Head of caudate nucleus (tissue), 42 donors: ENCODE data around the gene C20orf141.
"Not testable (repeated sequence)": the region's sequence is repeated elsewhere in the genome, so short reads cannot be mapped to it uniquely, and the experiment has no call there.

Source experiments
- DNase-seq, 42 donors: peaks; one replicate each; pipeline versions ENCODE4 v3.0.0 to v3.0.0-alpha.2; 2020 to 2021; ENCODE audit warnings: mixed read lengths in 7 of 42
- intact Hi-C: fragments of 100-400 bp; cut with DNase I; formaldehyde crosslinking; loops from one replicate; pipeline ENCODE4 v1.15.0; 2022

C20orf141 gene, protein sequence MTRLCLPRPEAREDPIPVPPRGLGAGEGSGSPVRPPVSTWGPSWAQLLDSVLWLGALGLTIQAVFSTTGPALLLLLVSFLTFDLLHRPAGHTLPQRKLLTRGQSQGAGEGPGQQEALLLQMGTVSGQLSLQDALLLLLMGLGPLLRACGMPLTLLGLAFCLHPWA

DNA sequence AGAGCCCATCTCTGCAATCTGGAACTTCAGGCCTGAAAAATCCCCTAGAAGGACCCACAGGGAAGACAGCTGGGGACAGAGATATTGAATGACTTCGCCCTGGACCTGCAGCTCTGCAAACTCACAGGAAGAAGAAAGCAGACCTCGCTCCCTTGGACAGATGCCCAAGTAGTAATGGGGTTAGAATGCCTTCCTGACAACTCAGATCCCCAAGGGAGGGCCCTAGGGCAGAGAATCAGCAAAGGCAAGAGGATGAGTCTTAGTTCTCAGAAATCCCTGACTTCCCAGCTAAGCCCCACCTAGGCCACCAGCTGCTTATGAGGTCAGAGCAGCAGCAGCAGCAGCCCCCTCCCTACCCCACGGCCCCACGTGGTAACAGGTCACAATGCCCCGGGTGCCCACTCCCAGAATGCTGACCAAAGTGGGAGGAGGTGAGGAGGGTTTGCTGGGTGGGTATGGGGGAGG lies at the start of gene C20orf141:
Gene C20orf141, plus strand, starts transcription at position 401 of the 465 bp plus-strand sequence. CDS start 198 bp downstream, outside the sequence.
- peak in 1 of 42 donors; percentile 2 for DNase-seq
- intact Hi-C loops: no loop called here

DNA sequence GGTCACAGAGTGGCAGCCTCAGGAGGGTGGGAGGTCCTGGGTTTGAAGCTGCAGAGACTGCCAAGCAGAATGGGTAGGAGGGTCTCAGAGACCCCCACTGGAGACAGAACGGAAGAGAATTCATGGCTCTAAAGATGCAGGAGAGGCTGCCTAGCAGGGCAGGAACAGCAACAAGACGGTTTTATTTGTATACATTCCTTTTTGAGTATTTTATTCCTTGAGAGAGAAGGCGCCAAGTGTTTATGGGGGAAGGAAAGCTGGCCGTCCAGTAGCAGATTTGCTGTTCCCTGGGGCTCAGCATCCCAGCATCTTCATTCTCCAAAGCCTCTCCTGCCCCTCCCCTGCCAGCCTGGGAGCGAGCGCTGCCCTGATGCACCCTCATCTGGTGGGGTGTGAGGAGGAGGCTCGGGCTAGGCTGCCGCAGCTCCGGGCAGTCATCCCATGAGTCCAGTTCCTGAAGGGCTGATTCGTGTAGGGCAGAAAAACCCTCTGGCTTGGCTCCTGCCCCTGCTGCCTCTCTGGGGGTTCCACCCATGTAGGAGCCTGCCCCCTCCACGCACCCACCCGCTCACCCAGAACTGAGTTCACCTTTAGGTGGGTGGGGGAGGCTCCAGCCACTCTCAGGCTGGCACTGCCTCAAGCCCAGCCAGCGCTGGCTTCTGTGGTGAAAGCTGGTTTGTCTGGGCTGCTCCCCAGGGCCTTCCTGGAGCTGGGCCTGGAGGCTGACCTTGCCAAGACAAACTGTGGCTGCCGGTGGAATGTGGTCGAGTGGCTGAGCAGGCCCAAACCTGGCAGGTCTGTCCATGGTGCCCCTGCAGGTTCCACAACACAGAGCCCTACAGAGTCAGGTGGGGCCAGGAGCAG lies 46.8 kb upstream of the C20orf141 start:
- no peak for DNase-seq
- intact Hi-C loops: no loop called here

DNA sequence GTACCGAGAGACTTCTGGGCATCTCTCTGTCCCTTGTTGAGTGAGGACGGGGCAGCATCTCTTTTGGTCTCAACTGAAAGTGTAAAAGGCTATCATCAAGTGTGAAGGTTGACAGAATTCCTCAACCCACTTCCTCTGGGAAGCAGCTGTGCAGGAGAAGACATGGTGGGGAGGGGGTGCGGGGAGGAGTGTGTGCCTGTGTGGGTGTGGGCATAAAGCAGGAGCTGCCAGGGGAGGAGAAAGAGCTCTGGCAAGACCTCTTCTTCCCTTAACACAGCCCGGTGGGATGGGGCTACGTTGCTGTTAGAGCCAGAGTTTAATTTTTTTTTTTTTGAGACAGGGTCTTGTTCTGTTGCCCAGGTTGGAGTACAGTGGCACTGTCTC lies 46.2 kb upstream of the C20orf141 start:
- intact Hi-C loops: no loop called here
- no peak for DNase-seq

DNA sequence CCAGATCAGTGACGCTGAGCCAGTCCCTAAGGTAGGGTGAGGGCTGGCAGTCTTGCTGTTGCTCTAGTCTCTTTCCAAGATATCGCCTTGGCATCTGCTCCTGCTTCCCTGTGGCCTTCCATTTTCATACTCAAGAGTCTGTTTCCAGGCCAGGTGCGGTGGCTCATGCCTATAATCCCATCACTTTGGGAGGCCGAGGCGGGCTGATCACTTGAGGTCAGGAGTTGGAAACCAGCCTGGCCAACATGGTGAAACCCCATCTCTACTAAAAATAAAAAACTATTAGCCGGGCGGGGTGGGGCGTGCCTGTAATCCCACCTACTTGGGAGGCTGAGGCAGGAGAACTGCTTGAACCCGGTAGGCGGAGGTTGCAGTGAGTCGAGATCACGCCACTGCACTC lies 44.7 kb upstream of the C20orf141 start:
- intact Hi-C loops, DNase-seq: not testable (repeated sequence)

DNA sequence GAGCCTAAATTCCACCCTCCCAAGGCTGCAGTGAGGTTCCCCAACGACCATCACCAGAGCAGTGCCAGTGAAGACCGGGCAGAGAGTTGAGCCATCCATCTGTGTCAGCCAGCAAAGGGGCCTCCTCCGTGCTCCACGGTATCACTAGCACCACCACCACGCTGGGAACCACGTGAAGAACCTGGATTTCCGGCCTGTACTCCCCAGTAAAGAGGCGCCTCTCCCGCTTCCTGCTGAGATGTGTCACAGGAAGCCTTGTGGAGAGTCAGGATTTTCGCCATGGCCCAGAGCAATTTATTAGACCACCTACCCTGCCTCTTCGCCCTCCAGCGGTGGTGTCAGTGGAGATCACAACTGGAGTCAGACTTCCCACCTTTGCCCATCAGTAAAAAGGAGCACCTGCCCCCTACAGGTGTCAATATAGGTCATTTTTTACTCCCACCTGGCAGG lies 43.1 kb upstream of the C20orf141 start:
- intact Hi-C loops: no loop called here
- no peak for DNase-seq

DNA sequence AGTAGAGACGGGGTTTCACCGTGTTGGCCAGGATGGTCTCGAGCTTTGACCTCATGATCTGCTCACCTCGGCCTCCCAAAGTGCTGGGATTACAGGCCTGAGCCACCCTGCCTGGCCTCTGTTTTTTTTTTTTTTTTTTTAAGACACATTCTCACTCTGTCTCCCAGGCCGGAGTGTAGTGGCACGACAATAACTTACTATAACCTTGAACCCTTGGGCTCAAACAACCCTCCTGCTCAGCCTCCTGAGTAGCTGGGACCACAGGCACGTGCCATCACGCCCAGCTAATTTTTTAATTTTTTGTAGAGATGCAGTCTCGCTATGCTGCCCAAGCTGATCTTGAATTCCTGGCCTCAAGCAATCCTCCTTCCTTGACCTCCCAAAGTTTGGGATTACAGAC lies 41.0 kb upstream of the C20orf141 start:
- peak in 1 of 42 donors; percentile 15 for DNase-seq
- intact Hi-C loops: no loop called here

DNA sequence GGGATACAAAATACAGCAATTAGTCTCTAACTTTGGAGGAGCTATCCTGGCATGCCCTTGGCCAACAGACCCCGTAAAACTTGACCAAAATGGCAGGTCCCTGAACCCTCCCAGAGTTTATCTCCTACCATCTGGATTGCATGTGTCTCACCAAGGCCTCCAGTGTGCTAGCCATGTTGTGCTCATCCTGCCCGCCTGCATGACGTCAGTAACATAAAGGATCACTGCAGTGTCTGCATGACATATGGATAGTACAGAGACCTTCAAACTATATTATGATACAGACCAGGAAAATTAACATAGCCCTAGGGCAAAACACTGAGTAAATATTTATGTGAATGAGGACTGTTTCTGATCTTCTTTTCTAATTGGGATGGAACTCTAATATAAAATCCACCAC lies 39.6 kb upstream of the C20orf141 start:
- DNase-seq: peak in 2 of 42 donors; percentile 3 to 5

DNA sequence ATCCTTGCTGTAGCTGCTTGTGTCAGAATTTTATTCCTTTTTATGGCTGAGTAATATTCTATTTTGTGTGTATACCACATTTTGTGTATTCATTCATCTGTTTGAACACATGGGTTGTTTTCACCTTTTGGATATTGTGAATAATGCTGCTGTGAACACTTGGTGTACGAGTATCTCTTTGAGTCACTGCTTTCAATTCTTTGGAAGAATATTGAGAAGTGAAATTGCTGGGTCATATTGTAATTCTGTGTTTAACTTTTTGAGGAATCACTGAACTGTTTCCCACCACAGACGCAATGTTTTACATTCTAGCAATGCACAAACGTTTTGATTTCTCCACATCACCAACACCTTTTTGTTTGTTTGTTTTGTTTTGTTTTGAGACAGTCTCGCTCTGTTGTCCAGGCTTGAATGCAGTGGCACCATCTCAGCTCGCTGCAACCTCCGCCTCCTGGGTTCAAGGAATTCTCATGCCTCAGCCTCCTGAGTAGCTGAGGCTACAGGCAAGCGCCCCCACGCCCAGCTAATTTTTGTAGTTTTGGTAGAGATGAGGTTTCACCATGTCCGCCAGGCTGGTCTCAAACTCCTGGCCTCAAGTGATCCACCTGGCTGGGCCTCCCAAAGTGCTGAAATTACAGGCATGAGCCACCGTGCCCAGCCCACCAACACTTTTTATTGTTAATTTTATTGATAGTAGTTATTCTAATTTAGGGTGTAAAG lies 36.0 kb upstream of the C20orf141 start:
- peak in 2 of 42 donors; percentile 7 to 26 for DNase-seq
- intact Hi-C loops: no loop called here

More for the DNA sequence above, 39.6 kb upstream of the C20orf141 start:
- intact Hi-C loops: no loop called here

DNA sequence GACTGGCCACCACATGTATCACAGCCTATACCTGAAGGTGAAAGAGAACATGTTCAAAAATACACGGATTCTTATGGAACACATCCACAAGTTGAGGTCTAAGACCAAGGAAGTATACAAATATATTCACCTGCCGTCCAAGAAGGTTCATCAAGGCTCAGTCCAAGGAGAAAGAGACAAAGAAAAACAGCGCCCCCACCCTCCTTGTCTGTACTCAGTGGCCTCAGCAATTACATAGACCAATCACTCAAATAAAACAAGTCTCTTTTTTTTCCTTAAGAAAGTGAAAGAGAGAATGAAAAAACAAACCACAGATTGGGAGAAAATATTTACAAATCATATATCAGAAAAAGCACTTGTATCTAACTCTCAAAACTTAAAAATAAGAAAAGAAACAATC lies 33.8 kb upstream of the C20orf141 start:
- DNase-seq: no peak
- intact Hi-C loops: no loop called here

DNA sequence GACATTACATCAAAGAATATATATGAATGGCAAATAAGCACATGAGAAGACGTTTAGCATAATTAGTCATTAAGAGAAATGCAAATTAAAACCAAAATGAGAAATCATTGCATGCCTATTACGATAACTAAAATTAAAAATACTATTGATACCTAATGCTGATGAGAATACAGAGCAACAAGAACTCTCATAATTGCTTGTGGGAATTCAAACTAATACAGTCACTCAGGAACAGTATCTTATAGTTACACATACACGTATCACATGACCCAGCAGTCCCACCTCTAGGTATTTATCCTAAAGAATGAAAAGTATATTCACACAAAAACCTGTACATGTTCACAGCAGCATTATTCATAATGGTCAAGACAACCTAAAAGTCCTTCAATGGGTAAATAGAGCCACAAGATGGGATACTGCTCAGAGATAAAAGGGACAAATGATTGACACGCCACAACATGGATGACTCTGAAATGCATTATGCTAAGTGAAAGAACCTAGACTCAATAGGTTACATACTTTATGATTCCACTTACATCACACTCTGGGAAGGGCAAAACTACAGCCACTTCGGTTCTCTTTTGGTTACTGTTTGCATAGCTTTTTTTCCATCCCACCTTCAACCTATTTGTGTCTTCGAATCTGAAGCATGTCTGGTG lies 30.8 kb upstream of the C20orf141 start:
- intact Hi-C loops: no loop called here
- no peak for DNase-seq

DNA sequence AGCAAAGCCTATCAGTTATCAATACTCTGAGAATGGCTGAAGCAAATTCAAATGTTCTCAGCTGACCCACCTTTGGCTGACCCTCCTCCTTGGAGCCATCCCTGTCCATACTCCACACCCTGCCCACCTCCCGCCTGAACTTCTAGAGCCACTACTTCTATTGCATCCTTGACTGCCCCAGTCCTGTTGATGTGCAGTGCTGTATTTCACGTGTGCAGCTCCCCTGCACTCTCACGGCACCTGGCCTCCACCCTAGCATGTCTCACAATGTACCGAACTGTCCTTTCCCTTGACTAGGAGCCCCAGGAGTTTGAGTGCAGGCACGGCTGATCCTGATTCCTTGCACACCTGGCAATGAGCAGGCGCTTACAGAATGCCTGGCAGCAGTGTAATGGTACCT lies 21.3 kb upstream of the C20orf141 start:
- intact Hi-C loops: no loop called here

DNA sequence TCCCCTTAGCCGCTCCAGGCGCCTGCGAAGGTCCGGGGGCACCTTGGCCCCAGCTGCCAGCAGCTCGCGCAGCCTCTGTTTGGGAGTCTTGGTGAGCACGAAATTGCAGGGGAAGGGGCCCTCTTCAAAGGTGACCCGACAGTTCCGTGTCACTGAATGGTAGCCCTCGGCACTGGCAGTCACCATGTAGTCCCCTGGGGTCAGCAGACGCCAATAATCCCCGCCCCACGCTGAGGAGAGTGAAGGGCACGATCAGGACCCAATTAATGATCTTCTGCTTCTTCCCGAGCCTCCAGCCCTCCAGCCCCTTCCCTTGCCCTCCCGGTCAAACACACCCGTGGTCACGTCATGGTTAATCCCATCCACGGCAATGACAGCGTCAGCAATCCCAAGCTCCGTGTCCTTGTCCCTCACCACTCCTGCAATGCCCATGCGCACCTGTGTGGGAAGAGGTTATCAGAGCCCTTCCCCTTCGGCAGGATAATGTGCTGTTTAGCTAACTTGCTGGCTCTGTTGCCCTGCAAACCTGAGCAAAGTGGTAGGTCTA lies 20.5 kb upstream of the C20orf141 start:
- no peak for DNase-seq
- intact Hi-C loops: no loop called here

More for the DNA sequence above, 21.3 kb upstream of the C20orf141 start:
- DNase-seq: no peak

DNA sequence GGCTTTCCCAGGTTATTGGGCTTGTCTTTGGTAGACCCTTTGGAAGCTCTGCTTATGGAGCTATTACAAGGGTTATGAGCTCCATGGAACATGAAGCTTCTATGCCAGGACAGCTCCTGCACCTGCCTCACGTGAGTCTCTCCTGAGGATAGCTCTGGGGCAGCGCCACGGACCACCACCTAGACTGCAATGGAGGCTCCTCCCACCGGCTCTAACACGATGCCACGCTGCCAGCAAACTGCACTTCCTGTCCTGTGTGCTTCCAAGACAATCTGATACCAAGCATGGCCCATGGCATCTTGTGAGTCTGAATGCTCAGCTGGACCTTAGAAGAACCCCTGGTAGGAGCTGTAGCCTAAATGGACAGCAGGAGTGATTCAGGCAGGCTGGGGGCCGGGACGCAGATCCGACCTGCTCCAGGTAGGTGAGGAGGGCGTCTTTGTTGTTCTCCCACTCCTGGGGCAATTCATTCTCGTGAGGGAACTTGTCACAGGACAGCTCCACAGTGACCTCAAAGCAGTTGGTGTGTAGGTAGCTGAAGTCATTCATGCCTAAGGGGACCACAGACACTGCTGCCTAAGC lies 19.8 kb upstream of the C20orf141 start:
- intact Hi-C loops: no loop called here
- peak in 1 of 42 donors; percentile 18 for DNase-seq

DNA sequence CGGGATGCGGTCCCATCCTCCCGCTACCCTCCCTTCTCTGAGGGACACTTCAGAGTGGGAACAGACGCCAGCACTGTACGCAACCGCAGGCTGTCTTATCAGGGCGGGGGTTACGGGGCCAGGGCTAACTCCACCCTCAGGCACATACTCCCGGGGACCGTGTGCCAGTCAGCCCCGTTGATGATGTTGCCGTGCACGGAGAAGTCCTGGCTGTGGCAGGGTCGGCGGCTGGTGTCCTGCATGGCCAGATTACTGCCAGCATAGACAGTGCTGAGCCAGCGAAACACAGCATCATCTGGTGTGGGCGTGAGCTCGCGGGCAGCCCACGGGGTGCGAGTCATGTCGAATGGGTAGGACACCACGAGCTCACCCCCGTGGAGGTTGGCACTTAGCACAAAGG lies 19.3 kb upstream of the C20orf141 start:
- DNase-seq: no peak
- intact Hi-C loops: no loop called here

DNA sequence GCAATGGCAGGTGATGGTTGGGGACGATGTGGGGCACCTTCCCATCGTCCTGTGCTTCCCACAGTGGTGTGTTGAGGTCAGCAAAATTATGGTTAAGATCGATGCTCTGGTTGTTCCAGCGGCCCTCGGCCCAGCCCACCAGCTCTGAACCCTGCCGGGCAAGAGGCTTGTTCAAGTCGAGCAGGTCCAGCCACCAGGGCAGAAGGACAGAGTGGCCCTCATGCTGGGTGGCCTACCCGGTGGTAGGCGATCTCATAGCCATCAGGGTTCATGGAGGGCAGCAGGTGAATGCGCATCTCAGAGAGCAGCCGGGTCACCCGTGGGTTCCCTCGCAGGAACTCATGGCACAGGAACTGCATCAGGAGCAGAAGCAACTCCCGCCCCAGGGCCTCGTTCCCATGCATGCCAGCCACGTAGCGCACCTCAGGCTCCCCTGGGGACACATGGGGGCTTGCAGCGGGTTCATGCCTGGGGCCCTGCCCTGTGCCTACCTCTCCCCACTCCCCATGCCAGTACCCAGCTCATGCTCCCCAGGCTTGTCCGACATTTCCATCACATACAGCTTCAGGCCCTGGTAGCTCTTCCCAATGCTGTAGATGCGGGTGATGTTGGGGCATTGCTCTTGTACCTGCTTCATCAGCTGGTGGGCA lies 18.7 kb upstream of the C20orf141 start:
- peak in 1 of 42 donors; percentile 36 for DNase-seq
- intact Hi-C loops: no loop called here

DNA sequence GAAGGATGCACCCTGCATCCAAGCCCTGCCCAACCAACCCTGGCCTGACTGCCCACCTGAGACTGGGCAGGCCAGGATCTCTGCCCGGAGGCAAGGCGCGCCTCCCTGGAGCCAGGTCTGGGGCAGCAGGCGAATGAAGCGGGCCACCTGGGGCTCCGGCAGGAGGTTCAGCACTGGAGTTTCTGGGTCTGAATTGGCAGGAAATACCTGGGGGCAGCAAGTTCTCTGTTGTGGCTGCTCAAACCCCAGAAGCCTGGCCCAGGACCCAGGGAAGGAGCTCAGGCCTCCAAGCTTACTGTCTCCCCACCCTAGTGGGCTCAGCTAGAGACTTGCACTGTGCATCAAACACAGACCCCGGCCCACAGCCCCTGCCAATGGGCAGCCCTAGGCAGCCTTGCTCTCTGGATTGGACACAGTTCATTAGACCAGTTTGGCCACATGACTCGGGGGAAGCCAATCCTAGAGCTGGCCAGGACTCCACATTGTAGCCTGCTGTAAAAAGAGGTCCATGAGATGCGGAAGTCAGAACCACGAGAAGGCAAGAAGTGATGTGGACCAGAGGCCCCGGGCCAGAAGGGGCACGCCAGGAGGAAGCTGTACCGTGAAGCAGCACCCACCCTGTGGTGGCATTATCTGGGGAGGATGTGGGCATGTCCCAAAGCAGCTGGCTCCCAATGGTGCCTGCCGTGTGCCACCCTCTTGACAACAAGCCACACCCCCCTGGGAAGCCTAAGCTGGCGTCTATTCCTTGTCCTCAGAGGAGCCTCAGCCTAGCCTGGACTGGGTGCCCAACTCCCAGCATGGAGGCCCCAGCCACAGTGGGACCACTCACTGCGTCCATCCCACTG lies 17.4 kb upstream of the C20orf141 start:
- intact Hi-C loops: no loop called here
- DNase-seq: peak in 1 of 42 donors; percentile 34
